Measurements from ENCODE around the gene ATN1.

Gene ATN1

GRCh38 chr12:6959805-6960592 lies 32.2 kb downstream of the ATN1 start:
- no peak for DNase-seq

- DNase-seq, result no peak
Measured at GRCh38 chr12:6960593-6961277, 33.0 kb downstream of the ATN1 start.

- peak; percentile 91 for DNase-seq
Measured at GRCh38 chr12:6961278-6961694, 33.5 kb downstream of the ATN1 start.

GRCh38 chr12:6961695-6962284 lies 34.0 kb downstream of the ATN1 start:
- DNase-seq, result peak; percentile 80

- DNase-seq, result no peak
Measured at GRCh38 chr12:6962285-6963015, 34.7 kb downstream of the ATN1 start.

GRCh38 chr12:6963016-6963731 lies 35.4 kb downstream of the ATN1 start:
- no peak for DNase-seq

- no peak for DNase-seq
Measured at GRCh38 chr12:6963791-6964413, 36.1 kb downstream of the ATN1 start.

- no peak for DNase-seq
Measured at GRCh38 chr12:6964605-6965025, 36.9 kb downstream of the ATN1 start.

- peak; percentile 95 for DNase-seq
Measured at GRCh38 chr12:6965026-6965661, 37.4 kb downstream of the ATN1 start.

GRCh38 chr12:6965714-6966113 lies 38.0 kb downstream of the ATN1 start:
- no peak for DNase-seq

GRCh38 chr12:6966351-6966750 lies 38.6 kb downstream of the ATN1 start:
- DNase-seq, result no peak

GRCh38 chr12:6967651-6968100 lies 39.9 kb downstream of the ATN1 start:
- peak; percentile 51 for DNase-seq

- DNase-seq, result peak; percentile 51
Measured at GRCh38 chr12:6968426-6968825, 40.7 kb downstream of the ATN1 start.

GRCh38 chr12:6970096-6970527 lies 42.4 kb downstream of the ATN1 start:
- no peak for DNase-seq

- no peak for DNase-seq
Measured at GRCh38 chr12:6974180-6974579, 46.4 kb downstream of the ATN1 start.

GRCh38 chr12:6975297-6976032 lies 47.7 kb downstream of the ATN1 start:
- no peak for DNase-seq

GRCh38 chr12:6977653-6978052 lies 49.9 kb downstream of the ATN1 start:
- DNase-seq, result no peak

- DNase-seq, result no peak
Measured at GRCh38 chr12:6978188-6978587, 50.4 kb downstream of the ATN1 start.

GRCh38 chr12:6978611-6979011 lies 50.9 kb downstream of the ATN1 start:
- DNase-seq, result no peak

- DNase-seq, result no peak
Measured at GRCh38 chr12:6979021-6979420, 51.3 kb downstream of the ATN1 start.

- no peak for DNase-seq
Measured at GRCh38 chr12:6979453-6979852, 51.7 kb downstream of the ATN1 start.
